HG03457 (cell line): Measurements from ENCODE around the gene ADGRG7.
"Not testable (repeated sequence)": the region's sequence is repeated elsewhere in the genome, so short reads cannot be mapped to it uniquely, and the experiment has no call there.

ENCODE experiments used
- ATAC-seq: cut with Tn5 transposase; IDR thresholded peaks from one replicate; pipeline ENCODE4 v1.9.1; 2021; ENCODE audit warnings: moderate number of reproducible peaks; ENCODE audit not compliant: unreplicated experiment

ADGRG7 gene

DNA sequence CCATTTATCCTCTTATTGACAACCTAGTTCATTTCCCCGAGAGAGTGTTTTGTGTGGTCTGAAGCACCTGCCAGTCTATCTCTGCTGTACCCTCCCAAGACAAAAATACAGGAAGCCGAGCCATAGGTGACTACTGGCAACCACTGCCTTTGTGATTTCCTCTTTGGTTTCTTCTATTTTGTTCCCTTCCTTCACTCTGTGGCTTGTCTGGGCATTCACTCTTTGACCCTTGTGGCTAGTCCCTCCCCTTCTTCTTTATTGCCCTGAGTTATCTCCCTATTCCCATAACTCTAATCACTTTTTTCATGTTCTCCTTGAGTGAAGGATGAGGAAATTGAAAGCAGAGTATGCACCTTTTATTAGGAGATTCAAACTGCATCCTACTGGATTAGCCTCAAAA is at the start of gene ADGRG7:
TSS of gene ADGRG7 (plus strand) at position 297 of the 400 bp plus-strand sequence. CDS start 256 bp downstream, outside the sequence.
- ATAC-seq: no peak

DNA sequence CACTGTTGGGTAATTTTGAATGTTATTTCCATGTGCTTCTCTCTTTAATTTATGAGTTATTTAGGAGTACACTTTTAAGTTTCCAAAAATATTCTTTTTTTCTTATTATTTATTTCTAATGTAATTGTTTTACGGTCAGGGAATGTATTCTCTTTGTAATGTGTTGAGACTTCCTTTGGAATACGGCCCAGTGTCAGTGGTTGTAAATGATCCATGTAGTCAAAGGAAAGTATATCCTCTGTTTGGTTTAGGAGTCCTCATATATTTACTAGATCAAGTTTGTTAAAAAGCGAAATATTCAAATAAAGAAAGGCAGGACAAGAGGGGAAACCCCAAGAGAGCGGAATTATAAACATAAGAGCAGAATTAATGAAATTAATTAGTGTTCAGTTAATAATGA is 49.0 kb upstream of the ADGRG7 start:
- no peak for ATAC-seq

GRCh38 chr3:100561459-100562158 is 47.8 kb upstream of the ADGRG7 start:
- no peak for ATAC-seq

DNA sequence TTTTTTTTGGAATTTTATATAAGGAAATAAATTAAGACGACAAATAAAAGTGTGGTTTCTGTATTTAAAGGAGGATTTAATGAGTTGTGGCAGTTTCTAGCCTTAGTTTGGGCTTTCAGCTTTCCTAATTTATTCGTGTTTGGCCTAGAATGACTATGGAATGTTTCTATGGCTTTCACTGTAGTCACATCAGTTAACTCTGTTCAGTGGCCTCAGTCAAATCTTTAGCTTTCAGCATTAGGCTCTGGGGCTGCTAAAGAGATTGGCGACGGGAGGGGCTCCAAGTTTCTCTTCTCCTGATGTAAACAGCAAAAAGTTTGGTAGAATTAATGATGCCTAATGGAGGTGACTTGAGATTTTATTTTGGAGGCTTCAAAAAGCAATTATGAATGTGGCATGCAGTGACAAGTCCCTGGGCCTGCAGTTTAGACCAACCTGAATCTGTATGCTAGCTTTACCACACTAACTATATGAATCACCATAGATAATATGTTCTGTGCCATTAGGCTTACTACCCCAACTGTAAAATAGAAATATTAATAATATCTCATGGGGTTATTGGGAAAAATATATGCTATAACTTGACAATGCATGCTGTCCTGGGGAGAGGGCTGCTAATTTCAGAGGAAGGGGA is 47.1 kb upstream of the ADGRG7 start:
- no peak for ATAC-seq

DNA sequence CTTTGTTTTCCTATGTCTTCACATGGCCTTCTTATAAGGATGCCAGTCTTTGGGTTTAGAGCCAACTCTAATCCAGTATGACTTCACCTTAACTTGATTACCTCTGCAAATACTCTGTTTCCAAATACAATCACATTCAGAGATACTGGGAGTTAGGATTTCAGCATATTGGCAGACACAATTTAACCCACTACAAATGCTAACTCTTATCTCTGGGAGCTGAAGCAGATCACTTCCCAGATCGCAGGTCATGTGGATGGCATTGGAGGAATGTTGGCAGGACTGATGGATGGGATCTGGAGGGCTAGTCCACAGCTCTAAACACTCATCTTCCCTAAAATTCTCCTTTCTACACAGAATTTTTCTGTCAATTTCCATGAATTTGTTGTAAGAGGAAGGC is 46.2 kb upstream of the ADGRG7 start:
- ATAC-seq: no peak

- no peak for ATAC-seq
Measured at GRCh38 chr3:100563652-100564211, 45.7 kb upstream of the ADGRG7 start.

DNA sequence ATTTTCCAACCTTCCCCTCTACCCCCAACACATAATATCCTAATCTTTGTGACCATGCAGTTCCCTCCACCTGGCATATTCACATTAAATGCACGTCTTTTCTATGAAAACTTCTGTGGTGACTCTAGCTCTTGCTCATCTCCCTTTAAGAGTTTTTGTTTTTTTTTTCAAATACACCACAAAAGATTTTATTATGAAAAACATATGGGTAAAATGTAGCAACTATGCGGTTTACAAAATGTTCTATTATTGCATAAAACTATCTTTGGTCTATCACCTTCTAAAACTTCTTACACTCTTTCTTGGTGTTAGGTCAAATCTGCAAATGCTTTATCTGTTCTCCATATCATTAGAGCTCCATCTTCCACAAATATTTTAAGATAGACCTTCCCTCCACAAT is 38.6 kb upstream of the ADGRG7 start:
- ATAC-seq: no peak

DNA sequence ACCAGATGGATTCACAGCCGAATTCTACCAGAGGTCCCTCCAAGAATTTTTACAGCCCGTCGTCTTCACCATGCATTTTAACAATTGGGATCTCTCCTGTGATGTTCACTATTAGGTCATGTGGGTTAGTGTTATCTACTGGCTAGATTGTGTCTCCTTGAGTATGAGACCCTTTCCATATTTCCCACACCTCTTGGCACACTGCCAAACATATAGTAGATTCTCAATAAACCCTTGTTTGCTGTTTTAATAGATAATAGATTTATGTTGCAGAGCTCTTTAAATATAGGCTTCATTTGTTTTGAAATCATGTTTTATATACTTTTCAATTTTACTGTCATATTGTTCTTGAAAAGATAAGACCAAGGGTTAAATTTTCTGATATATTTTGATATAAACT is 34.9 kb upstream of the ADGRG7 start:
- no peak for ATAC-seq

DNA sequence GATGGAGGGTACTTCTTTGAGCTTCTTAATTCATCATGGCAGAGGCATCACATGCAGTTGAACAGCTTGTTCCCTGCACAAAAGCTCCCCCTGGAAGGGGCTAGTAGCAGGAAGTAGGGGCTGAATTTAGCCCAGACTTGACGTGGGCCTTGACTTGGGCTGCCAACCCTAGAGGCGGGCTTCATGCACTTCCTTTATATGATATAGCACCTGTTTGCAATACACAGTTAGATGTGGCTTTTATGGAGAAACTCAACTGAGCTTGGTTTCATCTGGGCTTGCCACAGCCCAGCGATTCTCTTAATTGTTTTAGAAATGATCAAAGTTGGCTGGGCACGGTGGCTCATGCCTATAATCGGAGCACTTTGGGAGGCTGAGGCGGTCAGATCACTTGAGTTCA is 33.7 kb upstream of the ADGRG7 start:
- ATAC-seq: no peak

DNA sequence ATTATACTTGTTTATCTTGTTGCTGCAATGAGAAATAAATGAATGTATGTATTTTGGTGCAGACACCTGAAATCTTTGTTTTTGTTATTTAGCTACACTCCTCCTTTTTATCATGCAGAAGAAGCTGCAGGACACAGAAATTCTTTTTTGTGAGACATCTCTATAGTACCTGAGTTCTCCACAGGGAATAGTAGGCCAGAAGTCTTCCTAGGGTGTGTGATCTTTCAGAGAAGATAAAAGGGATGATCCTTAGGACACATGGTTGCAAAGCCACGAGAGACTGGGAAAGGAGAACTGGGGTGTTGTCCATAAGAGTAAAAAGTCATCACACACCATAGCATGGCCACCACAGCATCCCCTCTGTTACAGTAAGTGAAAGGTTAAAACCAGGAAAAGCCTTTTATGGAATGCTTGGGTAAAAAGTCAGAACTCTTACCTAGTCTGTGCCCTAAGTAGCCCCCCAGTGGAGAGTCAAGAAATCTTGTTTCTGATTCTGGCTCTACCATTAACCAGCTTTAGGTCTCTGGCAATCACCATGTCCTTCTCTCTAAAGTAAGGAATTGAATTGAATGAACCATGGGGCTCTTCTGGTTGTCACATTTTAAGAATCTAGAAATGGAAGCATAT is 31.9 kb upstream of the ADGRG7 start:
- no peak for ATAC-seq

GRCh38 chr3:100578646-100579045 is 30.8 kb upstream of the ADGRG7 start:
- no peak for ATAC-seq

DNA sequence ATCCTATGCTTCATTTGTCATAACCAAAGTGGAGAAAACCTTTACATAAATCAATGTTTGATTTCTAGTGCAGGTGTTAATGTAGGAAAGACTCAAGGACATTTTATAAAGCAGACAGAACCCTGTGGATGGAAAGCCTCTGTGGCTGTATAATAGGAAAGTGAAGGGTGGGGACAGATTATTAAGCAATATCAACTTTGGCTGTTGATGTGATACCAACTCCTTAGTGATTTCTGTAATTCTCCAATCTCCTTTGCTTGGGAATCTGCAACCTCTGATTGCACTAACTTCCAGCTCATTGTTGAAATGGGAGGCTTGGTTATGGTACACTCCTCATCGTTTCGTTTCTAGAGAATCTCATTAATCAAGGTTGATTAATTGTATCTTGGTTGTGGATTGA is 29.3 kb upstream of the ADGRG7 start:
- no peak for ATAC-seq

- ATAC-seq: no peak
Measured at GRCh38 chr3:100581650-100582049, 27.8 kb upstream of the ADGRG7 start.

DNA sequence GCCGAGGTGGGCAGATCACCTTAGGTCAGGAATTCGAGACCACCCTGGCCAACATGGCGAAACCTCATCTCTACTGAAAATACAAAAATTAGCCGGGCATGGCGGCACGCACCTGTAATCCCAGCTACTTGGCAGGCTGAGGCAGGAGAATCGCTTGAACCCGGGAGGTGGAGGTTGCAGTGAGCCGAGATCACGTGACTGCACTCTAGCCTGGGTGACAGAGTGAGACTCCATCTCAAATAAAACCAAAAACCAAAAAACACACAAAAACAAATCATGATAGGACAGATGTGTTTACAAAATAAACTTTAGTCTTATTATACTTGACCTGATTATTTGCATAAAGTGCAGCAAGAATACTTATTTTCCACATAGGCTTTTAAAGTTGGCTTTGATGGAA is 27.2 kb upstream of the ADGRG7 start:
- not testable (repeated sequence) for ATAC-seq

GRCh38 chr3:100584101-100584660 is 25.2 kb upstream of the ADGRG7 start:
- no peak for ATAC-seq

DNA sequence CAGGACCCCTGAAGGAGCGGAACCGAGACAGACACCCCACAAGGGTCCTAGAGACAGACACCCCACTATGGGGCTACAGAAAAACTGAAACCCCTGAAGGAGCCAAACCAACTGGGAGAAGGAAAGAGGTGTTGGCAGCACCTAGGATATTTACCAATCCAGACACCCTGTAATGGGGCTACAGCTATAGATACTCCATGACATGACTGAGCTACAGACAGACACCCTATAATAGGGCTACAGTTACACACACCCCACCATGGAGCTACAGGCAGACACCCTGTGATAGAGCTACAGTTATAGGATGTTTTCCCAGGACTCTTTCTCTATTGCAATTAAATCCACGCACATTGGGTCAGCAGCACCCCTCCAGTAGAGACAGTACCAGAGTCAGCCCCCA is 22.6 kb upstream of the ADGRG7 start:
- ATAC-seq: no peak

- ATAC-seq: no peak
Measured at GRCh38 chr3:100588251-100588650, 21.1 kb upstream of the ADGRG7 start.

DNA sequence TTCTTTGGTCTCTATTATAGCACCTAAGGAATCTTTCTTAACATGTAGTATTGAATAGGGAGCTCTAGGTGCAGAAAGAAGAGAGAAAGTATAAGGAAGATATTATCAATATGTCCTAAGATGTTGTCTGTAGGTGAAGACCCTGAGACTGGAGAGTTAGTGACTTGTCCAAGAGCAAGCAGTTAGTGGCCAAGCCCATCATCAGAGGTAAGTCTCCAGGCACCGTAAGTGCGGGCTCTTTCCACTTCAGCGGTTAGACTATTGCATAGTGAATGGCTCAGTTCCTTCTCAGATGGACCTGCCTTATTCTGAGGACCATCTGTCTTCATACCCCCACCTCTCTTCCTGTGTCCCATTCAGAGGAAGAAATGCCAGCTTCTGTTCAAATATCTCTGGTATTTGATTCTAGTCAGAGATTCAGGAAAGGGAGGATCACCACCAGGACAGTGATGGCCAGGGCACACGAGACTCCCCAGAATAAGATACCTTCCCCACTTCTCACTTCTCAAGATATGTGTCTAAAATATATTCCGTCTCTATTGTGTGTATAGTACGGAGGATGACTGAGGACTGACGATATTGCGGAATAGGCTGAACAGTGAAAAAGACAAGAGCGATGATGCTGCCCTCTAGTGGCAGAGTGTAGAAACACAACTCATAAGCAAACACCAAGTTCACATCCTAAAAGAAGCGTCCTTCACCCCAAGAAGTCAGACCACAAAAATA is 19.1 kb upstream of the ADGRG7 start:
- ATAC-seq: no peak

GRCh38 chr3:100590840-100591147 is 18.6 kb upstream of the ADGRG7 start:
- ATAC-seq: no peak

DNA sequence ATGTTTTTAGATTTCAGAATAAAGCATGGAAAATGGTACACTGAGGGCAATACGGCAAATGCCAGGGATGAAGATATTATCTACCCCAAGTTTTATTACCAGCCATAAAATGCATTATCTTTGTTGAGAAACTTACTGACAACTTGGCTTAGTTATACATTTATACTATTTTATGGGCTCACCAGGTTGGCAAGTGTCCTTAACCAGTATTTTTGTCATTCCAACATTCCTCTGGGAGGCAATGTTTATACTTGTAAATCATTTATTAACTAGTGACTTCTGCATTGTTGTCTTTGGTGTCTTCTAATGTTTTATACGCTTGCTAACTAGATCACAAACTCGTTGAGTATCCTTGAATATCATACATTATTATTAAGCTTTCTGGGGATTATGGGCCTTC is 18.0 kb upstream of the ADGRG7 start:
- ATAC-seq: no peak
